Ishikawa (cell line): ENCODE measurements around the gene TNRC6C.

Source experiments
- CEBPB ChIP-seq: IDR thresholded peaks from 2 replicates; pipeline ENCODE4 v1.6.1; 2012
- CREB1 ChIP-seq: IDR thresholded peaks from 2 replicates; pipeline ENCODE4 v1.6.1; 2012; ENCODE audit warnings: low read depth
- EGR1 ChIP-seq: IDR thresholded peaks from 2 replicates; pipeline ENCODE4 v1.6.1; 2012
- EP300 ChIP-seq: IDR thresholded peaks from 2 replicates; pipeline ENCODE4 v1.6.1; 2012; ENCODE audit warnings: borderline replicate concordance
- MAX ChIP-seq: IDR thresholded peaks from 2 replicates; pipeline ENCODE4 v1.6.1; 2012
- REST ChIP-seq: IDR thresholded peaks from 2 replicates; pipeline ENCODE4 v1.6.1; 2012; ENCODE audit warnings: low read depth, mild to moderate bottlenecking
- TEAD4 ChIP-seq: IDR thresholded peaks from 2 replicates; pipeline ENCODE4 v1.6.1; 2012

- TF ChIP-seq EGR1 (no peak), EP300 (no peak), REST (no peak), TEAD4 (no peak), CEBPB (no peak), CREB1 (no peak), MAX (no peak)
Observed at GRCh38 chr17:77942112-77942988, 16.2 kb upstream of the TNRC6C start.
